ENCODE data around the gene WFDC12. TPM values are rescaled to one million over a fixed set of nuclear protein-coding genes. Genes with fewer than 3 reads are reported as not detected.

WFDC12 gene
- total and polyA plus RNA-seq, 8 donors, result not detected

GRCh38 chr20:45085289-45085688 is 39.0 kb downstream of the WFDC12 start:
- no peaks in the 10 kb centered on the region for H3K9me3 ChIP-seq
- H3K27ac ChIP-seq, result no peak overlapping the region
- no peaks in the 10 kb centered on the region for H3K27me3 ChIP-seq
- no peak for ATAC-seq
- DNase-seq, result no peak
- FAIRE-seq, result no peak
- no peak for TF ChIP-seq CTCF (IDR thresholded peaks at IDR 0.05)
- H3K4me3 ChIP-seq, result no peak overlapping the region
- H3K4me1 ChIP-seq, result no peaks in the 10 kb centered on the region
- 82 to 83% methylated on average over 2 of the region's 2 CpGs for WGBS, 2 donors
- intact Hi-C loops (cut with DNase I), result no loop called here
- H3K36me3 ChIP-seq, result no peaks in the 10 kb centered on the region

GRCh38 chr20:45083127-45083526 is 41.1 kb downstream of the WFDC12 start:
- Histone ChIP-seq H3K4me3 (no peak overlapping the region), H3K27ac (no peak overlapping the region), H3K27me3 (no peaks in the 10 kb centered on the region), H3K4me1 (no peaks in the 10 kb centered on the region), H3K36me3 (no peaks in the 10 kb centered on the region), H3K9me3 (no peaks in the 10 kb centered on the region)
- FAIRE-seq, result no peak
- no peak for ATAC-seq
- 96 to 97% methylated on average over 1 of the region's 1 CpG for WGBS, 2 donors
- TF ChIP-seq CTCF (IDR thresholded peaks at IDR 0.05), result no peak
- DNase-seq, result no peak
- intact Hi-C loops (cut with DNase I), result no loop called here

GRCh38 chr20:45082468-45082867 is 41.8 kb downstream of the WFDC12 start:
- ATAC-seq, result no peak
- no peak overlapping the region for H3K4me3 ChIP-seq
- FAIRE-seq, result no peak
- H3K9me3 ChIP-seq, result no peaks in the 10 kb centered on the region
- no peaks in the 10 kb centered on the region for H3K27me3 ChIP-seq
- no peak overlapping the region for H3K27ac ChIP-seq
- intact Hi-C loops (cut with DNase I), result no loop called here
- no peak for DNase-seq
- no peak for TF ChIP-seq CTCF (IDR thresholded peaks at IDR 0.05)
- no peaks in the 10 kb centered on the region for H3K4me1 ChIP-seq
- no peaks in the 10 kb centered on the region for H3K36me3 ChIP-seq
- 97 to 98% methylated on average over 3 of the region's 3 CpGs for WGBS, 2 donors

- FAIRE-seq (no peak), DNase-seq (no peak), ATAC-seq (no peak)
- Histone ChIP-seq H3K4me1 (no peaks in the 10 kb centered on the region), H3K9me3 (no peaks in the 10 kb centered on the region), H3K4me3 (no peak overlapping the region), H3K27me3 (no peaks in the 10 kb centered on the region), H3K36me3 (no peaks in the 10 kb centered on the region), H3K27ac (no peak overlapping the region)
- intact Hi-C loops (cut with DNase I), result no loop called here
- no peak for TF ChIP-seq CTCF (IDR thresholded peaks at IDR 0.05)
- WGBS, 2 donors, result 81 to 84% methylated on average over 5 of the region's 5 CpGs
Measured at GRCh38 chr20:45080867-45081624, 43.2 kb downstream of the WFDC12 start.

GRCh38 chr20:45077559-45077958 is 46.7 kb downstream of the WFDC12 start:
- TF ChIP-seq CTCF (IDR thresholded peaks at IDR 0.05), result no peak
- 86 to 88% methylated on average over 3 of the region's 3 CpGs for WGBS, 2 donors
- Histone ChIP-seq H3K27me3 (no peaks in the 10 kb centered on the region), H3K27ac (no peak overlapping the region), H3K36me3 (no peaks in the 10 kb centered on the region), H3K4me1 (no peaks in the 10 kb centered on the region), H3K9me3 (no peaks in the 10 kb centered on the region), H3K4me3 (no peak overlapping the region)
- FAIRE-seq (no peak), ATAC-seq (no peak), DNase-seq (no peak)
- intact Hi-C loops (cut with DNase I), result no loop called here

All from pancreas (tissue), 10 donors.